Measurements from ENCODE around the gene YTHDF1. TPM values are rescaled to one million over a fixed set of nuclear protein-coding genes. Genes with fewer than 3 reads are reported as not detected.

YTHDF1 gene
- total and polyA plus RNA-seq, 2 experiments from 2014 or later = 35.9 to 57.4 TPM

DNA sequence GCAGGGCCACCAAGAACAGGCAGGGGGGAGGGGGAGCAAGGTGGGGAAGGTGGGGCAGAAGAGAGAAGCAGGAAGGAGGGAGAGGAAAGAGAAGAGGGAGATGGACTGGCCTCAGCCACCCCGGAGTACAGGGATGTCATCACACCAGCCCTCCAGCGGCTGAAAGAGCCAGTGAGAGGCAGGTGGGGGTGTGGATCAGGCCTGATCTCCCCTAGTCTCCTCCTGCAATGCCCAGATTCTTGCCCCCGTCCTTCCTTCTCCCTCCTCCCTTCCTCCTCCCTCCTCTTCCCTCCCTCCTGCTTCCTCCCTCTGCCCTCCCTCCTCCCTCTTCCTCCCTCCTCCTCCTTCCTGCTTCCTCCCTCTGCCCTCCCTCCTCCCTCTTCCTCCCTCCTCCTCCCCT is 61.5 kb downstream of the YTHDF1 start:
- H3K27me3 ChIP-seq = peaks cover 15% of the 10 kb centered on the region
- H3K4me1 ChIP-seq (ENCODE audit: insufficient read depth) = no peaks in the 10 kb centered on the region
- no peaks in the 10 kb centered on the region for H3K9me3 ChIP-seq (ENCODE audit: low read depth)
- no peaks in the 10 kb centered on the region for H3K9me2 ChIP-seq (replicated peaks; ENCODE audit: insufficient read depth)
- no peak overlapping the region for H3K27ac ChIP-seq
- WGBS (ENCODE audit: low lambda C conversion rate, missing lambda C conversion rate) = no CpG with 5 or more reads among the region's 3 CpGs
- H3K79me2 ChIP-seq = no peaks in the 10 kb centered on the region
- H3K4me2 ChIP-seq = no peak overlapping the region
- no peaks in the 10 kb centered on the region for H4K20me1 ChIP-seq (ENCODE audit: insufficient read depth, poor library complexity, severe bottlenecking)
- H3K4me3 ChIP-seq = no peak overlapping the region
- DNase-seq (ENCODE audit: low spot score) = no peak
- H2AFZ ChIP-seq = no peak overlapping the region
- H3K36me3 ChIP-seq (replicated peaks; ENCODE audit: insufficient read depth, low read depth) = no peaks in the 10 kb centered on the region
- no peak for TF ChIP-seq EZH2phosphoT487 (IDR thresholded peaks at IDR 0.05; ENCODE audit: low read depth, severe bottlenecking, unreplicated experiment)
- no peak for TF ChIP-seq EZH2 (IDR thresholded peaks at IDR 0.05; ENCODE audit: borderline replicate concordance)
- no peak for TF ChIP-seq CTCF (IDR thresholded peaks at IDR 0.05; ENCODE audit: poor library complexity)

DNA sequence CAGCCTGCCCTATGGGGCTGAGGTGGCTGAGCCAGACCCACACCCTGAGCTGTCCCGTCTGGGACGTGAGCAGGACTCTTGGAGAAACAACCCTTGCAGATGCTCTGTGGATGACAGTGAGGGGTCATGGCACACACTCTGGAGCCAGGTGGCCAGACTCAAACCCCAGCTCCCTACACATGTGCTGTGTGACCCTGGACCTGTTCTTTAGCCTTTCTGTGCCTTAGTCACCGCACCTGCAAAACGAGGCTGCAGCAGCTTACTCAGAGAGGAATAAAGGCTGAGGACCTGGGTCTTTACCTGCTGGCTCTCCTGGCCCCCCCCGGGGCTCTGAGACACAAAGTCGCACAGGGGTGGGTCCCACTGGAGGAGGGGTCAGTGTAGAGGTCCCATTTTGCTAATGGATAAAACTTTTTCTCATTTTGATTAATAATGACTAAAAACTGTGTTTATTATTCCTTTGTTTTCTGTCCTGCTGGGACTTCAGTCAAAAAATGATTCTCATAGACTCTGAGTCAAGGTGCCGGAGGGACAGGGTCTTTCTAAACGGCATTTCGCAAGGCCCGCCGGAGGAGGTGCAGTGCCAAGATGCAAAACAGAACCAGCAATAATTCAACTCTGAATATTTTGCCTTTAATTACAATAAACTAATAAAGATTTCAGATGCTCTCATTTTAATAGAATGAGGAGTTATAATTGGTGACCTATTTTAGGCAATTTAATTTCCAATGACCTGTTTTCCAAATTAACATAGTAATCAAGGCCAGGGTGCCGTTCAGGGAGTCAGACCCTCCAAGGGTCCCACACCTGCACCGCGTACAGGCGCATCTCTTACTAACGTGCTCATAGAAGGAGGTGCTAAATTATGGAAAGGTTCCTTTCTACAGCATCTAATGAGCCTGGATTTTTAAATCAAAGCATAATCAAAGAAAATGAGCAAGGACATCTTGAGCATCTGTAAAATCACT is 62.4 kb downstream of the YTHDF1 start:
- Histone ChIP-seq H4K20me1 (ENCODE audit: insufficient read depth, poor library complexity, severe bottlenecking) (no peaks in the 10 kb centered on the region), H3K9me3 (ENCODE audit: low read depth) (no peaks in the 10 kb centered on the region), H3K36me3 (replicated peaks; ENCODE audit: insufficient read depth, low read depth) (no peaks in the 10 kb centered on the region), H3K4me3 (no peak overlapping the region), H3K79me2 (no peaks in the 10 kb centered on the region), H3K4me1 (ENCODE audit: insufficient read depth) (no peaks in the 10 kb centered on the region), H3K4me2 (no peak overlapping the region), H3K27me3 (peaks cover 15% of the 10 kb centered on the region), H3K9me2 (replicated peaks; ENCODE audit: insufficient read depth) (no peaks in the 10 kb centered on the region), H3K27ac (no peak overlapping the region), H2AFZ (no peak overlapping the region)
- 83% methylated on average over 16 of the region's 16 CpGs for WGBS (ENCODE audit: low lambda C conversion rate, missing lambda C conversion rate)
- TF ChIP-seq CTCF (IDR thresholded peaks at IDR 0.05; ENCODE audit: poor library complexity) (no peak), EZH2 (IDR thresholded peaks at IDR 0.05; ENCODE audit: borderline replicate concordance) (no peak), EZH2phosphoT487 (IDR thresholded peaks at IDR 0.05; ENCODE audit: low read depth, severe bottlenecking, unreplicated experiment) (no peak)
- DNase-seq (ENCODE audit: low spot score) = no peak

- no peaks in the 10 kb centered on the region for H3K36me3 ChIP-seq (replicated peaks; ENCODE audit: insufficient read depth, low read depth)
- TF ChIP-seq EZH2 (IDR thresholded peaks at IDR 0.05; ENCODE audit: borderline replicate concordance) = no peak
- TF ChIP-seq EZH2phosphoT487 (IDR thresholded peaks at IDR 0.05; ENCODE audit: low read depth, severe bottlenecking, unreplicated experiment) = no peak
- no peak for TF ChIP-seq CTCF (IDR thresholded peaks at IDR 0.05; ENCODE audit: poor library complexity)
- no peaks in the 10 kb centered on the region for H4K20me1 ChIP-seq (ENCODE audit: insufficient read depth, poor library complexity, severe bottlenecking)
- H3K4me1 ChIP-seq (ENCODE audit: insufficient read depth) = no peaks in the 10 kb centered on the region
- 83% methylated on average over 21 of the region's 28 CpGs for WGBS (ENCODE audit: low lambda C conversion rate, missing lambda C conversion rate)
- DNase-seq (ENCODE audit: low spot score) = no peak
- H3K9me2 ChIP-seq (replicated peaks; ENCODE audit: insufficient read depth) = no peaks in the 10 kb centered on the region
- H2AFZ ChIP-seq = no peak overlapping the region
- no peak overlapping the region for H3K4me3 ChIP-seq
- peaks cover 5% of the 10 kb centered on the region for H3K9me3 ChIP-seq (ENCODE audit: low read depth)
- H3K4me2 ChIP-seq = no peak overlapping the region
- peaks cover 15% of the 10 kb centered on the region for H3K27me3 ChIP-seq
- no peak overlapping the region for H3K27ac ChIP-seq
- H3K79me2 ChIP-seq = no peaks in the 10 kb centered on the region
These were observed 63.3 kb downstream of the YTHDF1 start for GRCh38 chr20:63152322-63153253.

All from hepatocyte (in vitro differentiated cells).